Glutamatergic neuron (in vitro differentiated cells): ENCODE results near the gene SLC10A7. TPM values are rescaled to one million over a fixed set of nuclear protein-coding genes. Genes with fewer than 3 reads are reported as not detected.

Experiments used
- DNase-seq: peaks from one replicate; pipeline ENCODE4 v3.0.0; 2022
- H3K27ac Mint-ChIP-seq: one replicate; pipeline ENCODE4 v1.8.0; 2020; ENCODE audit warnings: mild to moderate bottlenecking, mixed read lengths, inconsistent platforms; ENCODE audit not compliant: unreplicated experiment
- H3K27me3 Mint-ChIP-seq: one replicate; pipeline ENCODE4 v1.8.0; 2020; ENCODE audit warnings: mild to moderate bottlenecking, moderate library complexity, mixed read lengths, inconsistent platforms; ENCODE audit not compliant: unreplicated experiment
- H3K36me3 Mint-ChIP-seq: one replicate; pipeline ENCODE4 v1.8.0; 2020; ENCODE audit warnings: mild to moderate bottlenecking, mixed read lengths, inconsistent platforms; ENCODE audit not compliant: unreplicated experiment
- H3K4me1 Mint-ChIP-seq: one replicate; pipeline ENCODE4 v1.8.0; 2020; ENCODE audit warnings: mild to moderate bottlenecking, low read depth, mixed read lengths, inconsistent platforms; ENCODE audit not compliant: unreplicated experiment
- H3K4me3 Mint-ChIP-seq: one replicate; pipeline ENCODE4 v1.8.0; 2020; ENCODE audit warnings: mild to moderate bottlenecking, mixed read lengths, inconsistent platforms; ENCODE audit not compliant: unreplicated experiment
- H3K9me3 Mint-ChIP-seq: one replicate; pipeline ENCODE4 v1.8.0; 2020; ENCODE audit warnings: mild to moderate bottlenecking, moderate library complexity, mixed read lengths, inconsistent platforms; ENCODE audit not compliant: unreplicated experiment
- total RNA-seq: library from RNA; stranded (reverse); fragmentation: NEBNext Ultra II Directional; extraction: Animal tissue kit (Norgen Biotek cat#: 25700); gene quantifications from one replicate; pipeline ENCODE4 v1.2.1, GENCODE V29; 2021; ENCODE audit not compliant: unreplicated experiment
- TF ChIP-seq, protein P1 (sequence below): fragments of 200-600 bp; sonication (generic); IDR thresholded peaks from one replicate; pipeline ENCODE4 v1.5.0; 2021; ENCODE audit not compliant: partially characterized antibody, unreplicated experiment

The SLC10A7 gene
- total RNA-seq, 1 donor from 2014 or later: 13.5 TPM

DNA sequence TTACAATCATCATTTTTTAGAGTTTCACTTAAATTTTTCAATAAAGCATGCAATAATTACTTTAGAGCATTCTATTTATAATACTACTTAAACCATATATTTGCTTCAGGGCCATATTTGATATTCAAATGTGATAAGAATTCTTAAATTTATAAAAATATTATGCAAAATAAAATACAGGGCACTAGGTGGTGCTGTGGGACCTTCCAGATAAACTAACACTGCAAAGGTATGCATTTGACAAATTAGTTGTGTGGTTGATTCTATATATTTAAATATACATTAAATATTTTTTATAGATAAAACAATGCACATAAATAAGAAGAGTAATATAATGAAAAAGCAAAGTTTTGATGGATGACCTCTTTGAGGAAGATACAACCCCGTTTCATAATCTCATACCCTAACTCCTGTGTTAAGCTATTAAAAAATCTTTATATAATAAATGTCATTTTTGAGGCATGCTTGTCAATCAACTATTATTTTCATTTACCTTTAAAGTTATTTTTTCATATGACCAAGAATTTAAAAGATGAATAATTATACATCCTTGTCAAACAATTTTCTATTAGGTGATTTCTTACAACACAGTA is 179.0 kb downstream of the SLC10A7 start:
- H3K27ac Mint-ChIP-seq: no peak overlapping the region
- TF ChIP-seq, protein P1, sequence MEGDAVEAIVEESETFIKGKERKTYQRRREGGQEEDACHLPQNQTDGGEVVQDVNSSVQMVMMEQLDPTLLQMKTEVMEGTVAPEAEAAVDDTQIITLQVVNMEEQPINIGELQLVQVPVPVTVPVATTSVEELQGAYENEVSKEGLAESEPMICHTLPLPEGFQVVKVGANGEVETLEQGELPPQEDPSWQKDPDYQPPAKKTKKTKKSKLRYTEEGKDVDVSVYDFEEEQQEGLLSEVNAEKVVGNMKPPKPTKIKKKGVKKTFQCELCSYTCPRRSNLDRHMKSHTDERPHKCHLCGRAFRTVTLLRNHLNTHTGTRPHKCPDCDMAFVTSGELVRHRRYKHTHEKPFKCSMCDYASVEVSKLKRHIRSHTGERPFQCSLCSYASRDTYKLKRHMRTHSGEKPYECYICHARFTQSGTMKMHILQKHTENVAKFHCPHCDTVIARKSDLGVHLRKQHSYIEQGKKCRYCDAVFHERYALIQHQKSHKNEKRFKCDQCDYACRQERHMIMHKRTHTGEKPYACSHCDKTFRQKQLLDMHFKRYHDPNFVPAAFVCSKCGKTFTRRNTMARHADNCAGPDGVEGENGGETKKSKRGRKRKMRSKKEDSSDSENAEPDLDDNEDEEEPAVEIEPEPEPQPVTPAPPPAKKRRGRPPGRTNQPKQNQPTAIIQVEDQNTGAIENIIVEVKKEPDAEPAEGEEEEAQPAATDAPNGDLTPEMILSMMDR: peak; percentile 76
- DNase-seq: no peak
- no peaks in the 10 kb centered on the region for H3K27me3 Mint-ChIP-seq
- H3K4me3 Mint-ChIP-seq: no peak overlapping the region
- peaks cover 6% of the 10 kb centered on the region for H3K4me1 Mint-ChIP-seq
- H3K9me3 Mint-ChIP-seq: no peaks in the 10 kb centered on the region
- H3K36me3 Mint-ChIP-seq: no peaks in the 10 kb centered on the region

DNA sequence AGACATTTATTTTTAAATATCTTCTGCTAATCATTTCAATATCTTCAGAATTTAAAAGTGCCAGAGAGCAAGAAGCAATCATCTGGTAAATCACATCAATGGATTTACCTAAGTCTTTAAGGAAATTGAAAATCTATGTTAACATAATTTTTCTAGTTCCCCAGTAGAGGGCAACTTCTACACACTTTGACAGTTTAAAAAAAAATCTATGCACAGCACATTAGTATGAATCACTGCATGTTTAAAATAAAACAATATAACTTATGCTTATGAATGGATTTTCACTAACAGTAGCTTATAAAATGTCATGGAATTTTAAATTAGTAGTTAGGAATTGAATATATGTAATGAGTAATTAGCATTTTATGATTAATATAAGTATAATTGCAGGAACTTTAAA is 180.9 kb downstream of the SLC10A7 start:
- Mint-ChIP-seq H3K27ac (no peak overlapping the region), H3K27me3 (no peaks in the 10 kb centered on the region), H3K9me3 (no peaks in the 10 kb centered on the region), H3K36me3 (no peaks in the 10 kb centered on the region), H3K4me1 (peaks cover 2% of the 10 kb centered on the region), H3K4me3 (no peak overlapping the region)
- DNase-seq: no peak
- TF ChIP-seq, protein P1: peak; percentile 63

DNA sequence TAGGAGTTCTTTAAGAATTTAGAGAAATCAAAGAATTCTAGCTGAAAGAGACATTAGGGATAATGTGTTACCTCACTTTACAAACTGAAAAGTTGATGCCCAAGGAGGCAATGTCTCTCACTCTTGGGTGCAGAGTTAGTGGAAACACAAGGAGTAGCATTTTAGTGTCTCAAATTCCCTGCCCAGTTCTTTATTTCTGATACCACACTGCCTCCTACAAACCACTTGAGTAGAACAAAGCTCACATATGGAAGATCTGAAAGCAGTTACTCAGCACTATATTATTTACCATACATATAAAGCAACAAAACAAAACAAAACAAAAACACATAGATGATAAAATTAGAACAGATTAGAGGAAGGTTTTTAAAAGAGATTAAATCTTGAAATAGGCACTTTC is 183.2 kb downstream of the SLC10A7 start:
- Mint-ChIP-seq H3K36me3 (no peaks in the 10 kb centered on the region), H3K4me3 (no peak overlapping the region), H3K27ac (no peak overlapping the region), H3K27me3 (no peaks in the 10 kb centered on the region), H3K9me3 (no peaks in the 10 kb centered on the region), H3K4me1 (peaks cover 2% of the 10 kb centered on the region)
- TF ChIP-seq, protein P1: no peak
- DNase-seq: no peak

DNA sequence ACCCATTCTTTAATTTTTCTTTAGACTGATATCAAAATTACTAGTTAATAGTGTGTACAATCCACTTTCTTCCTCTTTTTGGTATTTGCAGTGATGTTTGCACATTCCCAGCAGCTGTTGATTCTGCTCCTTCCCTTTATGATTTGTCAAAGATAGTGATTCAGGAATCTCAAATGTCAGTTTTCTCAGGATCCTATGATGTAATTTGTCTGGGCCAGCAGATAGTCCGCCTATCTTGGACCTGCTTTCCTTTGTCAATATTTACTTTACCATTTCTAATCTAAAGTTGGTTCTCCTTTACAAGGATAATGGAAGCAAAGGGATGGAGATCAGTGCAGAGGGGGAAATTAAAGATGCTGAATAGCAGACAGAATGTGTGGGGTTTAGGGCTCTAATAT is 185.3 kb downstream of the SLC10A7 start:
- H3K27me3 Mint-ChIP-seq: no peaks in the 10 kb centered on the region
- H3K4me3 Mint-ChIP-seq: no peak overlapping the region
- no peak overlapping the region for H3K27ac Mint-ChIP-seq
- no peaks in the 10 kb centered on the region for H3K4me1 Mint-ChIP-seq
- no peaks in the 10 kb centered on the region for H3K36me3 Mint-ChIP-seq
- no peaks in the 10 kb centered on the region for H3K9me3 Mint-ChIP-seq
- TF ChIP-seq, protein P1: no peak
- DNase-seq: no peak

DNA sequence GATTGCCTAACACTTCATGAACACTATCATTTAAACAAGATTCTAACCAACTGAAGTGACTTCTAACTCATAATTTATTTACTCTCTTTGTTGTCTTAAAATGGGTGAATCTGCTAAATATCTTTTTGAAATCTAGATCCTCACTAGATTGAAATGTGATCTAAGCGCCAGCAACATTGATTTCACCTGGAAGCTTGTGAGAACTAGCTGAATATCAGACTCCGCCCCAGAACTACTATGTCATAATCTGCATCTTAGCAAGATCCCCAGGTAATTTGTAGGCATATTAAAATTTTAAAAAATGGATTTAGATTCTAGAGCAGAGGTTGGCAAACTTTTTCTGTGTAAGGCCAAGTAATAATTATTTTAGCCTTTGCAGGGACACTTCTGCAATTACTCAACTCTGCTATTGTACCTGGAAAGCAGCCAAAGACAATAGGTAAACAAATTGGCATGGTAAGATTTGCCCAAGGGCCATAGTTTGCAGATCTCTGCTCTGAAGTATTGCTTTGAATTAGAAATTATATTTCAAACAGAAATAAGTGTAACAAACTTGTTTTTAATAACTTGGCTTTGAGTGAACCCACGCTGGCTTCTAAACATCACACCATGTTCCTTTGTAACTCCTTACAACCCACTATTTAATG is 185.9 kb downstream of the SLC10A7 start:
- H3K27me3 Mint-ChIP-seq: no peaks in the 10 kb centered on the region
- H3K4me1 Mint-ChIP-seq: no peaks in the 10 kb centered on the region
- no peaks in the 10 kb centered on the region for H3K36me3 Mint-ChIP-seq
- TF ChIP-seq, protein P1: no peak
- H3K4me3 Mint-ChIP-seq: no peak overlapping the region
- H3K9me3 Mint-ChIP-seq: no peaks in the 10 kb centered on the region
- H3K27ac Mint-ChIP-seq: no peak overlapping the region
- no peak for DNase-seq
